Inflammatory macrophage treated with lipopolysaccharide for 4 hours (primary cell): Measurements from ENCODE around the gene GDI1.

Source experiments
- DNase-seq: peaks from one replicate; pipeline ENCODE4 v3.0.0-alpha.2; 2020

Gene GDI1

GRCh38 chrX:154439841-154440240 lies 2.9 kb downstream of the GDI1 start:
- DNase-seq = no peak

- no peak for DNase-seq
Measured at GRCh38 chrX:154440623-154441357, 3.8 kb downstream of the GDI1 start.

- DNase-seq = no peak
Measured at GRCh38 chrX:154441564-154441963, 4.6 kb downstream of the GDI1 start.

GRCh38 chrX:154441984-154442707 lies 5.2 kb downstream of the GDI1 start:
- DNase-seq = no peak

DNA sequence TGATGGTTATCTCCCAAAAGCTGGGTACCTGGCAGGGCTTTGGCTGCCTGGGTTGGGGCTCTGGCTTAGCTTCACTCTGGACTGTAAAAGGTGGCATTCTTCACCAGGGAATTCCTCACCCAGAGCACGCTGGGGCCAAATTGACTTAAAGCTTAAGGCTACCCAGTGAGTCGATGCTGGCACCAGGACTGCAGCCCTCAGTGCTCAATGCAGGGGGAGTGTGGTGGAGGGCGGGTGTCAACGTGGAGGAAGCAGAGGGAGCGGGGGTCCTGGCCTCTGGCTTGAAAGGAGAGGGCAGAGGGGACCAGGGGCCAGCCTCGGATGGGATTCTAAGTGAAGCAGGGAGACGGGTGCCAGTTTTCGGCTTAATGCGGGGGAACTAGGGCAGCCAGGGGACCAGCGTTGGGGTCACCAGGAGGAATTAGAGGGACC lies 6.5 kb downstream of the GDI1 start:
- DNase-seq = no peak

GRCh38 chrX:154443992-154444754 lies 7.2 kb downstream of the GDI1 start, which contains the start of gene FAM50A:
Gene FAM50A, plus strand, starts transcription at chrX:154444141. Its CDS starts 95 bp downstream, at chrX:154444236.
- DNase-seq = peak; percentile 79

DNA sequence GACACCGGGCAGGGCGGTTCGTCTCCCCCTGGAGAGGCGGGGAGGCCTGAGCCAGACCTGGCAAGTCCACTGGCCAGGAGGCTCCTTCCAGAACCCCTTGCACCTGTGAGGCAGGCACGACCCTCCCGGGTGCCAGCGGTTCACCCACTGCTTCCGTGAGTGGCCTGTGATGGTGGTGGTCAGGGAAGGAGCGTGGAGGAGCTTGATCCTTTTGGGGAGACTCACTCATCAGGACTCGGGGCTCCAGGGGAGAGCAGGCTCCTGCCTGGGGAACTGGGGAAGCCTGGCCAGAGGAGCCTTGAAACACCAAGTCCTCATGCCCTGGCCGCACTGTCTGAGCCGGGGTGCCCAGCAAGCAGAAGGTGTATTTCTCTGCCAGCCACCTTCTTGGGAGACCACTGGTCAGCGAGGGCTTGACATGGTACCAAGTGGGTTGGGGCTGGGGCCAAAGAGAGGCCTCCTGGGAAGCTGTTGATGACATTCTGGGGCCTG lies 7.8 kb downstream of the GDI1 start:
- DNase-seq = no peak

- no peak for DNase-seq
Measured at GRCh38 chrX:154445776-154446175, 8.8 kb downstream of the GDI1 start.

DNA sequence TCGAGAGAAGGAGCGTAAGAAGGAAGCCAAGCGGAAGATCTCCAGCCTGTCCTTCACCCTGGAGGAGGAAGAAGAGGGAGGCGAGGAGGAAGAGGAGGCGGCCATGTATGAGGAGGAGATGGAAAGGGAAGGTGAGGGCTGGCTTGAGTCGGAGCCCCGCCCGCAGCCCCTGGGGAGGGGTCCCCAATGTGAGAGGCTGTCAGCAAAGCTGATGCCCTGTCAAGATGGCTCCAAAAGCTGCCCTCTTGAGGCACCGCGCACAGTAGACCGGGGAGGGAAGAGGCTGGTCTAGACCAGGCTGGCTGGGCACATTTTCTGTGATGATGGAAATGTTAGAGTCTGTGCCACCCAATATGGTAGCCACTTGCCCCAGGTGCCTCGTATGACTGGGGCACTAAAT lies 9.5 kb downstream of the GDI1 start:
- DNase-seq = no peak

GRCh38 chrX:154448484-154448883 lies 11.5 kb downstream of the GDI1 start:
- DNase-seq = no peak

- no peak for DNase-seq
Measured at GRCh38 chrX:154449618-154450017, 12.7 kb downstream of the GDI1 start.

DNA sequence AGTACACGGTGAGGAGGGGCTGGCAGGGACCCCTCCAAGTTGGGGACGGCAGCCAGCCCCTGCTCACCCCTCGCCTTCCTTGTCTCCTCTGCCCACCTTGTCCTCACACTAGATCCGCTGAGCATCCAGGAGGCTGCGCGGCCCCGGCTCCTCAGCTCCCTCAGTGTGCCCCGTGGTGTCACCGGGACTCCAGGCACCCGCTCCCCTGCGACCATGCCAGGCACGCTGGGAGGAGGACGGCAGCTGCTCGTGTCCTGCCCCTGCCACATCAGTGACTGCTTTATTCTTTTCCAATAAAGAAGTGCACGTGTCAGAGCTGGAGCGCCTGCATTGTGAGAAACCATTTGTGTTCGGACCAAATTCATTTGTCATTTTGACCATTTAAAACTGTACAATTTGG lies 13.4 kb downstream of the GDI1 start:
- no peak for DNase-seq

DNA sequence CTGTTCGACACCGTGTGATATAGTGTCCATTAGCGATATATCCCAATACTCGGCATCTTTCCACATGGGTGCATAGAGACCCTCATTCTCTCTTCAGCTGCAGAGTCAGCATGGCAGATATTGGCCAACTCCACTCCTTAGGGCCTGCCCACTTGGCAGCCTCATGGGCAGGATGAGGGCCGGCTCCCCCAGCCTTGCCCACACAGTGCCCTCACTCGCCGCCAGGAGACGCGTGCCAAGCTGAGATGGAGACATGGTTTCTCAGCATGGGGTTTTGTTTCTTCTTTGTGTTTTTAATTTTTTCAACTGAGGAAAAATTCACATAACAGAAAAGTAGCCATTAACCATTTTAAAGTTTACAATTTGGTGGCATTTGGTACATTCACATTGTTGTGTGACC lies 15.9 kb downstream of the GDI1 start:
- DNase-seq = no peak

GRCh38 chrX:154457491-154458115 lies 20.6 kb downstream of the GDI1 start:
- peak; percentile 32 for DNase-seq

DNA sequence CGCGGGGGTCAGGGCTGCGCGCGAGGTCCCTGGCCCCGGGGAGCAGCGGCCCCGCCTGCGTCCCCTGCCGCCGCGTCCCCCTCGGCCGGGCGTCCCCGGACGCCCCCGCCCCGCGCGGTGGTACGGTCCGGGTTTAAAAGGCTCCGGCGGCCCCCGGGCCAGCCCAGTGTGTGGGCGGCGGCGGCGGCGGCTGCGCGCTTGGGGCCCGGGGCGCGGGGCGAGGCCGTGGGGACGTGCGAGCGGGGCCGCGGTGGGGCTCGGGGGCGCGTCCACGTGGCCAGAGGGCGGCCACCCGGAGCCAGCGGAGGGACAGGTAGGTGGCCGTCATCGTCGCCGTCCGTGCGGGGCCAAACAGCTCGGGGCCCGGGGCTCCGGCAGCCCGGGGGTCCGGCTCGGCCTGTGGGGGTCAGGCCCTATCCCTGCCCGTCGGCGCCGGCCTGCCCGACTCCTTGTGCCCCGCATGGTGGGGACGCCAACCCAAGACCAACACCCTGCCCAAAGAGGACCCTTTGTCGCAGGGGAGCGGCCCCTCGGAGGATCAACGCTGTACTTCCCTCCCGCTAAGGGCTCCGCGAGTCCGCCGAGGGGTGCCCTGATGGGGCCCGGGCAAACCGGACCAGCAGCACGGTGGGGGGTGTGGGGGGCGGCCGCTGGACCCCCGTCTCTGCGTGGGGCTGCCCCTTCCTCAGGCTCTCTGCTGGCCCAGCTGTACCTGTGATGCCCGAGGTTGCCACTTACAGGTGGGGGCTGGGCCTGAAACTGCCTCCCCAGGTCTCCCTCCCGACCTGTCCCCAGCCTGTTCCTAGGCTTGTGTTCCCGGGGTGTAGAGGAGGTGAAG lies 21.4 kb downstream of the GDI1 start, which contains the start of gene PLXNA3:
TSS of gene PLXNA3 (plus strand) at position 166 of the 838 bp plus-strand sequence. CDS start 1,903 bp downstream, outside the sequence.
- DNase-seq = peak; percentile 45

DNA sequence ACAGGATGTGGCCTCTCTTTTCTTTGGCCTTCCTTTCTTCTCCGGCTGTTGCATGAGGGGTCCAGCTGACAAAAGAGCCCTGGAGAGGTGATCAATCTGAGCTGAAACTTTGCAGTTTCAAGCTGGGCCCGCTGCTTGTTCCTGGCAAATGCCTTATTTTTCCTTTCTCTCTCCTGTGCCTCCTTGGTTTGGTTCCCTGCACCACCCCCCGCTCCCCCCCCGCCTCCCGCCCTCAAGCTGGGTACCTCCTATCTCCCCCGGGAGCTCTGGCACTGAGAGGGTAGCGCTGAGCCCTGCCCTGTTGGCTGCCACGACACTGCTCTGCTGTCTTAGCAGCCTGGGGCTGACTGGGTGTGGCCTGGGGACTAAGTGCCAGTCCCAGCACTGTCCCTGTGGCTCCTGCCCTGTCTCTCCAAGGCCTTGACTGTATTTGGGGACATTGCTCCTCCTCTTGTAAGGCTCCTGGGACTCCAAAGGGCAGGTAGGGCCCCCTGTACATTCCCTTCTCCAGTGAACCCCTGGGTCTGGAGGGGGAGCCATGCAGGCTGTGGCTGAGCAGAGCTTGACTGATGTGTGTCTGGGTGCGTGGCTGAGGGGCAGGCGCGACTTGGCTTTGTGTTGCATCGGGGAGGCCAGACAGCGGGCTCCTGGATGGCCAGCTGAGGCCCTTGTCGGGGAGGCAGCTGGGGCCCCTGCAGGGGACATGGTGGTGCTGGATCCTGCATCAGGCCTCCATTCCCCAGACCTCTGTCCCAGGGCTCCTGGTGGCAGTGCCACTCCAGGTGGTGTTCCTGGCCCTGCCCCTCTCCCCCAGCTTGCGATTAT lies 22.2 kb downstream of the GDI1 start:
- peak; percentile 16 for DNase-seq

GRCh38 chrX:154459832-154460231 lies 22.9 kb downstream of the GDI1 start:
- no peak for DNase-seq

DNA sequence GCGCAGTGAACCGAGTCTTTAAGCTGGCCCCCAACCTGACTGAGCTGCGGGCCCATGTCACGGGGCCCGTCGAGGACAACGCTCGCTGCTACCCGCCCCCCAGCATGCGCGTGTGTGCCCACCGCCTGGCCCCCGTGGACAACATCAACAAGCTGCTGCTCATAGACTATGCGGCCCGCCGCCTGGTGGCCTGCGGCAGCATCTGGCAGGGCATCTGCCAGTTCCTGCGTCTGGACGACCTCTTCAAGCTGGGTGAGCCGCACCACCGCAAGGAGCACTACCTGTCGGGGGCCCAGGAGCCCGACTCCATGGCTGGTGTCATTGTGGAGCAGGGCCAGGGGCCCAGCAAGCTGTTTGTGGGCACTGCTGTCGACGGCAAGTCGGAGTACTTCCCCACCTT lies 23.4 kb downstream of the GDI1 start:
- no peak for DNase-seq

- no peak for DNase-seq
Measured at GRCh38 chrX:154462396-154462795, 25.4 kb downstream of the GDI1 start.

DNA sequence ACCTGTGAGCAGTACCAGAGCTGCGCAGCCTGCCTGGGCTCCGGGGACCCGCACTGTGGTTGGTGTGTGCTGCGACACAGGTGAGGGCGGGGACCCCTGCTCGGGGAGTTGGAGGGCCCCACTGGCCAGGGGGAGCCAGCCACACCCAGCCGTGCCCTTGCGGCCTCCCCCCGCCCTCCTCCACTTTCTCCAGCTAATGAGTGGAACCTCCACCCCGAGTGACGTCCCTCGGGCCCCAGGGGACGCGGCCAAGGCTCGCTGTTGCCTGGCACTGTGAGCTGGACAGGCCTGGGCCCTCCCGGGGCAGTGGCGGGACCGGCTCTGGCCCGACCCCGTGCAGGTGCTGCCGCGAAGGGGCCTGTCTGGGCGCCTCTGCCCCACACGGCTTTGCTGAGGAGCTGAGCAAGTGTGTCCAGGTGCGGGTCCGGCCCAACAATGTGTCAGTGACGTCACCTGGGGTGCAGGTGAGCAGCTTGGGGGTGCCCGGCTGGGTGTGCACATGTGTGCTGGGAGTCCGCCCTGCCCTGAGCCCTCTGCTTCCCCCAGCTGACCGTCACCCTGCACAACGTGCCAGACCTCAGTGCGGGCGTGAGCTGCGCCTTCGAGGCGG lies 26.8 kb downstream of the GDI1 start:
- DNase-seq = no peak
